Activated B cell treated with CpG ODN at 0.5 μM for 24 hours (primary cell): ENCODE measurements around the gene COMT. TPM values are rescaled to one million over a fixed set of nuclear protein-coding genes. Genes with fewer than 3 reads are reported as not detected.

Experiments
- ATAC-seq: fragments of 200-7000 bp; cut with Tn5 transposase; one replicate; pipeline ENCODE4 v1.10.0; 2021; ENCODE audit warnings: low read depth, mild to moderate bottlenecking, moderate library complexity
- CTCF ChIA-PET: fragments of 350-600 bp; sonication (Branson Sonifier 250); formaldehyde crosslinking; loops from one replicate; lab custom pipeline; 2021; ENCODE audit warnings: antibody characterized with exemption; lab: Charles Lee
- POLR2A ChIA-PET: fragments of 350-600 bp; sonication (Branson Sonifier 250); formaldehyde crosslinking; loops from one replicate; lab custom pipeline; 2021; ENCODE audit warnings: antibody characterized with exemption; lab: Charles Lee
- DNase-seq: peaks from one replicate; pipeline ENCODE4 v3.0.0; 2022
- H3K27ac Mint-ChIP-seq: one replicate; pipeline ENCODE4 v1.8.0; 2020; ENCODE audit warnings: mixed read lengths
- H3K27me3 Mint-ChIP-seq: one replicate; pipeline ENCODE4 v1.8.0; 2021; ENCODE audit warnings: mixed read lengths
- H3K36me3 Mint-ChIP-seq: one replicate; pipeline ENCODE4 v1.8.0; 2021; ENCODE audit warnings: low read depth, mixed read lengths
- H3K4me1 Mint-ChIP-seq: one replicate; pipeline ENCODE4 v1.8.0; 2021; ENCODE audit warnings: mixed read lengths
- H3K4me3 Mint-ChIP-seq: one replicate; pipeline ENCODE4 v1.8.0; 2020; ENCODE audit warnings: mild to moderate bottlenecking, mixed read lengths
- H3K9me3 Mint-ChIP-seq: one replicate; pipeline ENCODE4 v1.8.0; 2020; ENCODE audit warnings: mixed read lengths
- CTCF ChIP-seq: fragments of 200-600 bp; IDR thresholded peaks from one replicate; pipeline ENCODE4 v1.8.0; 2022; ENCODE audit warnings: antibody characterized with exemption, mild to moderate bottlenecking
- intact Hi-C: fragments of 100-400 bp; cut with micrococcal nuclease; formaldehyde crosslinking; loops from one replicate; pipeline ENCODE4 v1.15.1; 2024
- total RNA-seq: library from RNA; stranded (reverse); gene quantifications from 2 replicates; pipeline ENCODE4 v1.2.3, GENCODE V29; 2022

COMT gene
- total RNA-seq, 1 donor from 2014 or later = 40.6 TPM

DNA sequence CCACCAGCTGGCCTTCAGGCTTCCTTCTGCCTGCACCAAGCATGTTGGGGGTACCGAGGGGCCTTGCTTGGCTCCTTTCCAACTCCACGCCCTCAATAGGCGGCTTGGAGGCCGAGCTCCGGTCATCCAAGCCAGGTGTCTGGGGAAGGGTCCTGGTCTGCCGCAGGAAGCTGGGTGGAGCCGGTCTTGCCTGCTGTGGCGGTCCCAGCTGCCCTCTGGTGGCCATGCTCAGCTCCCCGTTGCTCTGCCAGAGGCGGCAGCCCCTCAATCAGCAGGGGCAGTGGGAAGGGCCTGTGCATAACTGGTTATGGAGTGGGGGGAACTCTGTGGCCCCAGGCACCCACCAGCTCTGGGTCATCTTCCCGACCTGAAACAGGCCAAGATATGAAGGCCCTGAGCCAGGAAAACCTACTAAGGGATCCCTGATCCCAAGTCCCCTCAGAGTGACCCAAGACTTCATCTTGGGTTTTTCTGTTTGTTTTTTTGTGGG lies 71.9 kb downstream of the COMT start:
- no peaks in the 10 kb centered on the region for H3K36me3 Mint-ChIP-seq
- no peaks in the 10 kb centered on the region for H3K9me3 Mint-ChIP-seq
- no peak overlapping the region for H3K27ac Mint-ChIP-seq
- no peaks in the 10 kb centered on the region for H3K27me3 Mint-ChIP-seq
- no peak overlapping the region for H3K4me3 Mint-ChIP-seq
- ChIA-PET CTCF (interaction anchor here (0.5 to 3.3 kb wide), 7 partner anchors 39 to 713 kb away, joined by 3 to 33 read pairs (median 3); no protein-coding TSS in a partner anchor), POLR2A (no interaction called here)
- peaks cover 8% of the 10 kb centered on the region for H3K4me1 Mint-ChIP-seq
- DNase-seq (peak; percentile 43), ATAC-seq (no peak)
- intact Hi-C loops = loop anchor here (1.0 to 2.0 kb wide), 2 partner anchors 43 to 283 kb away; no protein-coding TSS in a partner anchor
- TF ChIP-seq CTCF = no peak

DNA sequence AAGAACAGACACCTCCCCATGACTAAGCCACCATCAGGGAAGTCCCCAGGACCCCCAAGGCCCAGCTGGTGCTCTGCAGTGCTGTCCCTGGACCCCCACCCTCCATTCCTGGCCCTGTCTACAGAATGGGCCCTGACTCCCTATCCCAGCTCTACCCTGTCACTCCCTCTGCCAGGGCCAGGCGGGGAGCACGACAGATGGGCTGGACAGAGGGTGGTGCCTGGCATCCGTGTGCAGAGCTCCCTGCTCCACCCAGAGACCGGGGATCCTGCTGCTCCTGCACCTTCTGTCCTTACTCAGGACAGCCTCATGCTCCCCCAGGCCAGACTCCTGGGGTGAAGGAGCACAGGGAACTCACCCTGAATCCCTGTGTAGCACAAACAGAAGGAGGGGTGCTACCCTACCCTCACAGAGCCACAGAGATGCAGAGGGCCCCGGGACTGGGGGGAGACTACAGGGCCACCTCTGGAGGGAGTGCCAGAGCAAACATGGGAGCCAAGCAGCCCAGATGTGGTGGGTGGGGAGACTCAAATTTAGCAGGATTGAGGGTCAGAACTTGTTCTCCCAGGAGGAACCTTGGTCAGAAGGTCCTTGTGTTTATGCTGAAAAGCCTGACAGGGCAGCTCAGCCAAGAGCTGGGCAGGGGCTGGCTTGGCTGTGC lies 73.1 kb downstream of the COMT start:
- no peaks in the 10 kb centered on the region for H3K27me3 Mint-ChIP-seq
- DNase-seq = no peak
- ChIA-PET CTCF (interaction anchor here (1.9 to 3.3 kb wide), 2 partner anchors 44 to 284 kb away, joined by 6 to 33 read pairs; no protein-coding TSS in a partner anchor), POLR2A (no interaction called here)
- TF ChIP-seq CTCF = no peak
- intact Hi-C loops = no loop called here
- peaks cover 8% of the 10 kb centered on the region for H3K4me1 Mint-ChIP-seq
- no peak overlapping the region for H3K27ac Mint-ChIP-seq
- H3K9me3 Mint-ChIP-seq = no peaks in the 10 kb centered on the region
- H3K4me3 Mint-ChIP-seq = no peak overlapping the region
- no peak for ATAC-seq
- no peaks in the 10 kb centered on the region for H3K36me3 Mint-ChIP-seq

- no peak for TF ChIP-seq CTCF
- Mint-ChIP-seq H3K9me3 (no peaks in the 10 kb centered on the region), H3K27ac (no peak overlapping the region), H3K27me3 (no peaks in the 10 kb centered on the region), H3K4me1 (peaks cover 11% of the 10 kb centered on the region), H3K36me3 (no peaks in the 10 kb centered on the region), H3K4me3 (peak overlapping the region; percentile 64)
- no peak for DNase-seq
- intact Hi-C loops = no loop called here
- ATAC-seq = no peak
- POLR2A ChIA-PET = interaction anchor here (0.7 kb wide), 1 partner anchor 59 kb away, joined by 3 read pairs; no protein-coding TSS in a partner anchor
- CTCF ChIA-PET = interaction anchor here (1.9 to 3.3 kb wide), 2 partner anchors 44 to 285 kb away, joined by 6 to 33 read pairs; no protein-coding TSS in a partner anchor
Measured at GRCh38 chr22:20015187-20015625, 73.6 kb downstream of the COMT start.

GRCh38 chr22:20015971-20016733 lies 74.6 kb downstream of the COMT start:
- intact Hi-C loops = loop anchor here (1.0 to 2.0 kb wide), 4 partner anchors 17 to 101 kb away; partner anchors contain the start of genes COMT, TRMT2A and TXNRD2
- Mint-ChIP-seq H3K4me3 (no peak overlapping the region), H3K27me3 (no peaks in the 10 kb centered on the region), H3K36me3 (peaks cover under 1% of the 10 kb centered on the region), H3K4me1 (peaks cover 15% of the 10 kb centered on the region), H3K9me3 (no peaks in the 10 kb centered on the region), H3K27ac (no peak overlapping the region)
- DNase-seq (peak; percentile 52), ATAC-seq (no peak)
- CTCF ChIA-PET = interaction anchor here (0.6 to 1.9 kb wide), 2 partner anchors 48 to 286 kb away, joined by 3 to 6 read pairs; no protein-coding TSS in a partner anchor
- TF ChIP-seq CTCF = no peak
- POLR2A ChIA-PET = interaction anchor here (0.7 kb wide), 1 partner anchor 60 kb away, joined by 3 read pairs; no protein-coding TSS in a partner anchor
